ENCODE data around the gene HES1. TPM values are rescaled to one million over a fixed set of nuclear protein-coding genes. Genes with fewer than 3 reads are reported as not detected.
A peak's percentile ranks its signal among the peaks of the same experiment; 100 is the strongest.

HES1 gene
- total RNA-seq, 4 donors from 2014 or later: 14.7 to 52.7 (median 27.7) TPM

DNA sequence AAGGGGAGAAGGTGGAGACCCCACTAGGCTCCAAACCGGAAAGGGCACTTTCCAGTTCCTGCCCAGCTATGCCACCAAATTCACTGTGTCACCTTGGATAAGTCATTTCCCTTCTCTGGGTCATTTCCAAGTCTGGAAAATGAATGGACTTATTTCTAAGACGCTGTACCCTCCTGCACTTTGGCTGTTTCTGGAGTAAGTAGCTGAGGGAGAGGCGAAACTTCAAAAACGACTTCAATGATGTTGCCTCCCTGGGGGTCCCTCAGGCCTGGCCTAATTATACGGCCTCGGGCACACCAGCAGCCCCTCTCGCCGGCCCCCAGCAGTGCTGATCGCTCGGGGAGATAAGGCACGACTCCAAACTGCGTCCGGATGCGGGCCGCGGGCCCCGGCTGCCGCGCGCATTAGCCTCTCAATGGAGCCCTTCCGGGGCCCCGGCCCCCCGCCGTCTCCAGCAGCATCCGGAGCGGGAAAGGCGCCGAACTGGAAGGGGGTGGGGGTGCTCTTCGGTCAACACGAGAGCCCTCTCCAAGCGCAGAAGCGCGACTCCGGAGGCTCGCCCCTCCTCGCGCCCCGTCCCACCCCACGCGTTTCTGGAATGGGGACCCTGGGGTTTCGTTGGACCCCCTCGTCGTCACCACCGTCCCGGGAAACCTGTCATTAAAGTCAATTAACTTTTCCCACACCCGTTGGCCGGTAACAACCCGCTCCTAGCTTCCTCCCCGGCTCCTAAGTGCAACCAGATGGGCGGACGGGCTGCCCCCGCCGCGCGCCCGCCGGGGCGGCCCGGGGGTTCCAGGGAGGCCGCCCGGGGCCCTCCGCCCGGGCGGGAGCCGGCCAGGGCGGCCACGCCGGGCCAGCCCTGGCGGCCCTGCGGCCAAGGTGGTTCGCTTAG is 4.8 kb downstream of the HES1 start:
- DNase-seq (ENCODE audit: low spot score in 2 of 2): peak in 1 of 2 donors; percentile 16
- Histone ChIP-seq H3K4me1 (peaks cover 4 to 67% (median 35%) of the 10 kb centered on the region in 4 donors), H3K27ac (peak overlapping the region; percentile 79 to 96 (median 90)), H3K27me3 (no peaks in the 10 kb centered on the region), H3K36me3 (no peaks in the 10 kb centered on the region), H3K9me3 (no peaks in the 10 kb centered on the region), H3K4me3 (peak overlapping the region; percentile 25 to 50 (median 44))
- 5 to 6% methylated on average over 29 to 42 of the region's 71 CpGs for WGBS, 2 donors
- TF ChIP-seq POLR2A (IDR thresholded peaks at IDR 0.05) (no peak), EP300 (IDR thresholded peaks at IDR 0.05) (no peak), CTCF (IDR thresholded peaks at IDR 0.05) (no peak)

DNA sequence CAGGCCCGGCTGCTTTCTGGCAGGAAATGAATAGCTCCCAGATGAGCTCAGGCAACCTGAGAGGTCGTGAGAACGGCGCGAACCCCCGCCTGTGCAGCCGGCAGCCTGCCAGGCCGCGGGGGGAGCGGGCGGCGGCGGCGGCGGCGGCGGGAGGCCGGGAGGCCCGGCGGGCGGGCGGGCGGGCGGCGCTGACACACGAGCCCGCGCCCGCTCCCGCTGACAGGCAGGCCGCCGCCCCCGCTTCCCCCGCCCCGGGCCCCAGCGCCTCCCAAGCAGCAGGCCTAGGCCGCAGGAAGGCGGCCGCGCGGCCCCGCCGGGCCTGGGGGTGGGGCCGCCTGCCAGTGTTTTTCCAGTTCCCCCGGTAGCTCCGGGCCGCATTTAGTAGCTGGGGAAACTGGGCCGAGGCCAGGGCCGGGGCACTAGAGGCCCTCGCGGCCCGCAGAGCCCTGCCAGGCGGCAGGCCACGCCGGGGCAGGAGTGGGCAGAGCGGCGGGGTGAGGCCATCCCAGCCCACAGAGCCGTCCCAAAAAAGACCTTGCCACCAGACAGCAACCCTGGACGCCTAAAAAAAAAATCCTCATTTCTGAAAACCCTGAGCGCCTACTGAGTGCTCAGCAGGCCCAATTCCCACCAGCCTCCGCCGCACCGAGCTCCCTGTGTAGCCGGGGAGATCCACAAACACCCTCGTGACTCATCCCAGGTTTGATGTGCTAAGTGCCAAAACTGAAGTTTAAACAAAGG is 5.6 kb downstream of the HES1 start:
- peak; percentile 61 to 73 for DNase-seq (ENCODE audit: low spot score in 2 of 2)
- Histone ChIP-seq H3K9me3 (no peaks in the 10 kb centered on the region), H3K4me3 (peak overlapping the region; percentile 13 to 50 (median 37)), H3K36me3 (no peaks in the 10 kb centered on the region), H3K27me3 (no peaks in the 10 kb centered on the region), H3K27ac (peak overlapping the region; percentile 83 to 96 (median 90)), H3K4me1 (peaks cover 4 to 61% (median 35%) of the 10 kb centered on the region in 4 donors)
- WGBS, 2 donors: 2 to 3% methylated on average over 11 to 15 of the region's 65 CpGs
- TF ChIP-seq EP300 (IDR thresholded peaks at IDR 0.05) (peak in 1 of 2 donors; percentile 72), CTCF (IDR thresholded peaks at IDR 0.05) (no peak)

DNA sequence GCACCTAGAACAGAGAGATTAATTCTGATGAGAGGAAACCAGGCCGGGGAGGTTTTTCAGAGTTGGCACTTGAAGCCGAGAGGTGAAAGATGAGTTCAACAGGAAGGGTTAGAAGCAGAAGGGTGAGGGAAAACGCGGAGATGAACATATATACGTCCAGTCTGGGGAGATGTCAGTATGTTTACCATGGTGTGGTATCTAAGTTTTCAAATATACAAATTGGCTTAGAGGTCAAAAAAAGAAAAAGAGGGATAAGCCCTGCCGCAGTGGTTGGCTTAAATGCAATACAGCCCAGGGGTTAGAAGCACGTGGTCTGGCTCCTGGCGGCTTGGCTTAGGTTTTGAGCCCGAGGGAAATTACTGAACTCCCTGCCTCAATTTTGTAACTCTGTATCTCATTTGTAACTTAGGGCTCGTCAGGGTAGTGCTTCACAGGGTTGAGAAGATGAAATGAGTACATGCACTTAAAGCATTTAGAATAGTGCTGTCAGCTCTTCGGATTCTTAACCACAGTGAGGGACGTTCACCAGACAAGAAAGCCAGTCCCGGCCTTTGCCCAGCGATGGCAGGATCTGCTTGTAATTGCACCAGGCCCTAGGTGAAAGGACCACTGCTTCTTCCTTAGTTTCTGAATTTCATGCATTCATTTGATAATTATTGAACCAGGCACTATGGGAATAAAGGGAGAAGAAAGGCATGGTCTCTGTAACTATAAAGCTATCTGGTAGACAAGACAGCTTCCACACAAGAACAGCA is 6.4 kb downstream of the HES1 start:
- Histone ChIP-seq H3K4me3 (peak overlapping the region in 2 of 4 donors; percentile 49 to 50), H3K36me3 (no peaks in the 10 kb centered on the region), H3K27ac (peak overlapping the region; percentile 83 to 96 (median 90)), H3K27me3 (no peaks in the 10 kb centered on the region), H3K9me3 (no peaks in the 10 kb centered on the region), H3K4me1 (peaks cover 4 to 54% (median 35%) of the 10 kb centered on the region in 4 donors)
- no peak for TF ChIP-seq POLR2A (IDR thresholded peaks at IDR 0.05)
- no peak for TF ChIP-seq CTCF (IDR thresholded peaks at IDR 0.05)
- TF ChIP-seq EP300 (IDR thresholded peaks at IDR 0.05): no peak
- 30 to 44% methylated on average over 14 of the region's 14 CpGs for WGBS, 2 donors
- DNase-seq (ENCODE audit: low spot score in 2 of 2): peak; percentile 26 to 67

- no peak for DNase-seq (ENCODE audit: low spot score in 2 of 2)
- Histone ChIP-seq H3K4me3 (no peak overlapping the region), H3K4me1 (peaks cover 4 to 36% (median 16%) of the 10 kb centered on the region in 4 donors), H3K36me3 (no peaks in the 10 kb centered on the region), H3K27ac (no peak overlapping the region), H3K9me3 (no peaks in the 10 kb centered on the region), H3K27me3 (no peaks in the 10 kb centered on the region)
- WGBS, 2 donors: 91 to 100% methylated on average over 2 of the region's 2 CpGs
- no peak for TF ChIP-seq CTCF (IDR thresholded peaks at IDR 0.05)
- no peak for TF ChIP-seq EP300 (IDR thresholded peaks at IDR 0.05)
- TF ChIP-seq POLR2A (IDR thresholded peaks at IDR 0.05): no peak
These were observed 9.8 kb downstream of the HES1 start for GRCh38 chr3:194145702-194146101.

Data from tibial nerve (tissue), 4 donors.